Neuronal stem cell (in vitro differentiated cells): Measurements from ENCODE around the gene AMIGO2.

Source experiments
- DNase-seq: peaks from one replicate; pipeline ENCODE4 v3.0.0-alpha.2; 2013; ENCODE audit warnings: low spot score
- H2AFZ ChIP-seq: one replicate; pipeline ENCODE4 v1.6.1; 2013; ENCODE audit warnings: mild to moderate bottlenecking, low read length, inconsistent platforms
- H2AK5ac ChIP-seq: 2 replicates; pipeline ENCODE4 v1.6.1; 2013; ENCODE audit warnings: low read depth, mild to moderate bottlenecking, inconsistent platforms, low read length, moderate library complexity, mixed read lengths
- H2BK120ac ChIP-seq: 2 replicates; pipeline ENCODE4 v1.6.1; 2013; ENCODE audit warnings: low read depth, mild to moderate bottlenecking, inconsistent platforms, low read length, moderate library complexity, mixed read lengths
- H2BK12ac ChIP-seq: one replicate; pipeline ENCODE4 v1.6.1; 2013; ENCODE audit warnings: low read length, inconsistent platforms
- H2BK15ac ChIP-seq: 2 replicates; pipeline ENCODE4 v1.6.1; 2013; ENCODE audit warnings: mild to moderate bottlenecking, low read length, inconsistent platforms, mixed read lengths
- H2BK5ac ChIP-seq: one replicate; pipeline ENCODE4 v1.6.1; 2013; ENCODE audit warnings: inconsistent platforms, mild to moderate bottlenecking, low read length, moderate library complexity
- H3K14ac ChIP-seq: one replicate; pipeline ENCODE4 v1.6.1; 2013; ENCODE audit warnings: low read length, inconsistent platforms
- H3K18ac ChIP-seq: 2 replicates; pipeline ENCODE4 v1.6.1; 2013; ENCODE audit warnings: low read length, inconsistent platforms
- H3K23ac ChIP-seq: 2 replicates; pipeline ENCODE4 v1.6.1; 2013; ENCODE audit warnings: low read depth, mild to moderate bottlenecking, mixed read lengths, low read length, inconsistent platforms; ENCODE audit not compliant: poor library complexity
- H3K27ac ChIP-seq: replicated peaks from 3 replicates; pipeline ENCODE4 v1.5.1; 2013; ENCODE audit warnings: low read length, inconsistent platforms
- H3K27me3 ChIP-seq, 3 experiments: 2 replicates each; pipeline ENCODE4 v1.6.1; 2013; ENCODE audit warnings: low read length in 3 of 3, mild to moderate bottlenecking in 2 of 3, inconsistent platforms in 1 of 3, low read depth in 1 of 3, mixed read lengths in 1 of 3, moderate library complexity in 1 of 3; ENCODE audit not compliant: control insufficient read depth in 3 of 3, insufficient read depth in 3 of 3
- H3K36me3 ChIP-seq, 2 donors: replicated peaks in 1 of 2; 2 replicates each; pipeline ENCODE4 v1.6.1; 2013; ENCODE audit warnings: low read length in 2 of 2; ENCODE audit not compliant: control insufficient read depth in 2 of 2, insufficient read depth in 2 of 2
- H3K4ac ChIP-seq: 2 replicates; pipeline ENCODE4 v1.6.1; 2013; ENCODE audit warnings: inconsistent platforms, mild to moderate bottlenecking, low read length, moderate library complexity
- H3K4me1 ChIP-seq, 2 donors: 1 replicate in 1 of 2; 2 replicates in 1 of 2; pipeline ENCODE4 v1.6.1; 2013; ENCODE audit warnings: low read length in 2 of 2, low read depth in 1 of 2; ENCODE audit not compliant: control insufficient read depth in 2 of 2, insufficient read depth in 1 of 2
- H3K4me2 ChIP-seq: one replicate; pipeline ENCODE4 v1.6.1; 2013; ENCODE audit warnings: mild to moderate bottlenecking, low read length, inconsistent platforms; ENCODE audit not compliant: insufficient read depth, poor library complexity, severe bottlenecking
- H3K4me3 ChIP-seq, 2 donors: 2 replicates each; pipeline ENCODE4 v1.5.1; 2013; ENCODE audit warnings: low read length in 2 of 2, mild to moderate bottlenecking in 2 of 2, inconsistent platforms in 1 of 2, moderate library complexity in 1 of 2
- H3K79me1 ChIP-seq: one replicate; pipeline ENCODE4 v1.6.1; 2013; ENCODE audit warnings: low read depth, mild to moderate bottlenecking, inconsistent platforms, low read length, moderate library complexity
- H3K9ac ChIP-seq: one replicate; pipeline ENCODE4 v1.6.1; 2013; ENCODE audit warnings: mild to moderate bottlenecking, low read depth, low read length, inconsistent platforms; ENCODE audit not compliant: poor library complexity
- H3K9me3 ChIP-seq, 2 donors: replicated peaks in 1 of 2; 2 replicates each; pipeline versions ENCODE3 to v1.6.1; 2013; ENCODE audit warnings: low read length in 2 of 2, mild to moderate bottlenecking in 2 of 2, inconsistent platforms in 1 of 2, low read depth in 1 of 2, mixed read lengths in 1 of 2, moderate library complexity in 1 of 2; ENCODE audit not compliant: control insufficient read depth in 2 of 2, insufficient read depth in 1 of 2
- H4K8ac ChIP-seq: one replicate; pipeline ENCODE4 v1.6.1; 2013; ENCODE audit warnings: low read depth, mild to moderate bottlenecking, inconsistent platforms, low read length, moderate library complexity
- H4K91ac ChIP-seq: one replicate; pipeline ENCODE4 v1.6.1; 2013; ENCODE audit warnings: low read length, low read depth, mild to moderate bottlenecking, inconsistent platforms; ENCODE audit not compliant: poor library complexity
- WGBS, 2 donors: extraction: QIAGEN DNeasy Blood & Tissue Kit; methylation state at CpG; one replicate each; pipeline ENCODE4 v1.1.7; 2013; ENCODE audit warnings: missing lambda C conversion rate in 2 of 2, mixed read lengths in 1 of 2; ENCODE audit not compliant: insufficient read length in 2 of 2, insufficient replicate concordance in 1 of 2; ENCODE audit errors: extremely low coverage in 2 of 2; 5-methylcytosine and 5-hydroxymethylcytosine counted together

Gene AMIGO2

DNA sequence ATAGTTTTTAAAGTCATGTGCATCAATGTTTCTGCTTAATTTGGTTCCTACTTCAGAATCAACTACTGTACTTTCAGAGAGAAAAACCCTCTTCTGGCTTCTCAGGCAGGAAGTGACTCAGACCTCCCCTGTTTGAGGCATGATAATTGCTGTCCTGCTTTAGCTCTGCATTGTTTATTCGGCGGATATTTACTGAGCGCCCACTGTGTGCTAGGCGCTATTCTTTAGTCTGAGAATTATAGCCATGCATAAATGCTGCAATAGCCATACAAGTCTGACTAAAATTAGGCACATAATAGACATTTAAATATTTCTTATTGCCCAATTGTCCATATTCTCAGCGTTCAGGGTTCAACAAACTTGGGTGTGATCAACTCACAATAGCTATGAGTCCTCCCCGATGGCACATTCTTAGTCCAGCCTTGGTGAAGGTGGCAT, 6.1 kb upstream of the AMIGO2 start:
- Histone ChIP-seq H3K9me3 (no peaks in the 10 kb centered on the region), H3K4ac (no peak overlapping the region), H3K14ac (no peak overlapping the region), H3K27me3 (peaks cover 0 to 19% (median under 1%) of the 10 kb centered on the region in 3 experiments), H2BK5ac (no peak overlapping the region), H3K18ac (no peak overlapping the region), H3K4me1 (peaks cover 0 to 5% of the 10 kb centered on the region in 2 donors), H4K8ac (no peak overlapping the region), H2BK120ac (no peak overlapping the region), H2AK5ac (no peak overlapping the region), H3K79me1 (no peaks in the 10 kb centered on the region), H2AFZ (no peak overlapping the region), H3K9ac (no peak overlapping the region), H2BK12ac (no peak overlapping the region), H3K27ac (no peak overlapping the region), H3K4me3 (no peak overlapping the region), H4K91ac (no peak overlapping the region), H3K23ac (no peak overlapping the region), H2BK15ac (no peak overlapping the region), H3K36me3 (no peaks in the 10 kb centered on the region), H3K4me2 (no peak overlapping the region)
- no CpG with 5 or more reads among the region's 6 CpGs for WGBS, 2 donors
- DNase-seq = no peak

DNA sequence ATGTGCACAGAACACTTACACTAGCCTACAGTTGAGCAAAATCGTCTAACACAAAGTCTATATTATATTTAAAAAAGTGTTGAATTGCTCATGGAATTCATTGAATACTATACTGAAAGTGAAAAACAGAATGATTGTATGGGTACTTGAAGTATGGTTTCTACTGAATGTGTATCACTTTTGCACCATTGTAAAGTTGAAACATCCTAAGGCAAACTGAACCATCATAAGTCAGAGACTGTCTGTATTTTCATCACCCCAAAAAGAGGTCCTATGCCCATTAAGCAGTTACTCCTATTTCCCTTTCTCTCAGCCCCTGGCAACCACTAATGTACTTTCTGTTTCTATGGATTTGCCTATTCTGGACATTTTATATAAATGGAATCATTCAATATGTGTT, 4.4 kb upstream of the AMIGO2 start:
- Histone ChIP-seq H3K4me1 (peaks cover 0 to 6% of the 10 kb centered on the region in 2 donors), H3K14ac (no peak overlapping the region)

DNA sequence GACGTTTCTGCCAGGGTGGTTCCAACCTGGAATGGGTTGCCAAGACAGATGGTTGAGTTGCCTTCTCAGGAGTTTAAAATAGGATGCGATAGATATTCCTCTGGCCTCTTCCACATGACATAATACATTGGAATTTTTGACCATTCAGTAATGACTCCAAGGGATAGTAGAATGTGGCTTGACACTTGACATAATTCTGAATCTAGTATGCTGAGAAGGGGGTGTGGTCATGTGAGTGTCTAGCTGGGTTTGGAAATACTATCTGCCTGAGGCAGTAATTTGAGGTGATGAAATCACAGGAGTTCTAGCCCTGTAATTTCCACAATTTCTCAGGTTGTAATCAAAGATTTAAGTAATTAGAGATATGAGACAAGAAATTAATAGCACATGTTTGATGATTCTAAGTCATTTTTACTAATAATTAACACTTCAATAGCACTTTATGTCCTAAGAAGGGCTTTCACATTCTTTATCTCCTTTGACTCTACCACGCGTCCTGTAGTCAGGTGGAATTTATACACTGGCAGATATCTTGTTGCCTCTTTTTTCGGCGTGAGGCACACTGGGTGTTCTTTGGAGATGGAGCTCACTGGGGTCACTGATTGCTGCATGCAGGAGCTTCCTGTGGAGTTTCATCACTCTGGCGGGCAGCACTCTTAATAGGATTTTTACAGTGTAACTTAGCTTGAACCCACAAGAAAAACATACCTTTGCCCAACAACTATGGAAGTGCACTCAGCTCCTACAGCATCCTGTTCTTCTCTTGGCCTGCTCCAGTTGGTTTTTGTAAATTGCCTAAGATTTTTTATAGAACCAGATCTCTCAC, 3.2 kb upstream of the AMIGO2 start:
- Histone ChIP-seq H4K8ac (no peak overlapping the region), H3K23ac (no peak overlapping the region), H3K4ac (no peak overlapping the region), H2BK12ac (no peak overlapping the region), H3K4me3 (no peak overlapping the region), H3K4me2 (no peak overlapping the region), H3K14ac (no peak overlapping the region), H2BK5ac (no peak overlapping the region), H4K91ac (no peak overlapping the region), H2BK120ac (no peak overlapping the region), H3K27me3 (peaks cover 0 to 46% (median 17%) of the 10 kb centered on the region in 3 experiments), H3K9ac (no peak overlapping the region), H2AK5ac (no peak overlapping the region), H3K27ac (no peak overlapping the region), H3K9me3 (no peaks in the 10 kb centered on the region), H3K79me1 (no peaks in the 10 kb centered on the region), H3K4me1 (peaks cover 0 to 6% of the 10 kb centered on the region in 2 donors), H3K36me3 (no peaks in the 10 kb centered on the region), H2BK15ac (no peak overlapping the region), H2AFZ (no peak overlapping the region), H3K18ac (no peak overlapping the region)
- no CpG with 5 or more reads among the region's 7 CpGs for WGBS, 2 donors
- DNase-seq = no peak

More for the DNA sequence above, 4.4 kb upstream of the AMIGO2 start:
- H3K4ac ChIP-seq = no peak overlapping the region
- H3K23ac ChIP-seq = no peak overlapping the region
- no peak overlapping the region for H2BK120ac ChIP-seq
- WGBS, 2 donors = no CpG with 5 or more reads among the region's 1 CpG
- H2AFZ ChIP-seq = no peak overlapping the region
- H2BK5ac ChIP-seq = no peak overlapping the region
- H2BK15ac ChIP-seq = no peak overlapping the region
- no peak overlapping the region for H4K8ac ChIP-seq
- no peak for DNase-seq
- H3K9ac ChIP-seq = no peak overlapping the region
- H3K27ac ChIP-seq = no peak overlapping the region
- peaks cover 0 to 34% (median 7%) of the 10 kb centered on the region in 3 experiments for H3K27me3 ChIP-seq
- H2AK5ac ChIP-seq = no peak overlapping the region
- no peaks in the 10 kb centered on the region for H3K36me3 ChIP-seq
- H2BK12ac ChIP-seq = no peak overlapping the region
- H3K9me3 ChIP-seq = no peaks in the 10 kb centered on the region
- no peaks in the 10 kb centered on the region for H3K79me1 ChIP-seq
- no peak overlapping the region for H4K91ac ChIP-seq
- no peak overlapping the region for H3K18ac ChIP-seq
- H3K4me3 ChIP-seq = no peak overlapping the region
- H3K4me2 ChIP-seq = no peak overlapping the region

DNA sequence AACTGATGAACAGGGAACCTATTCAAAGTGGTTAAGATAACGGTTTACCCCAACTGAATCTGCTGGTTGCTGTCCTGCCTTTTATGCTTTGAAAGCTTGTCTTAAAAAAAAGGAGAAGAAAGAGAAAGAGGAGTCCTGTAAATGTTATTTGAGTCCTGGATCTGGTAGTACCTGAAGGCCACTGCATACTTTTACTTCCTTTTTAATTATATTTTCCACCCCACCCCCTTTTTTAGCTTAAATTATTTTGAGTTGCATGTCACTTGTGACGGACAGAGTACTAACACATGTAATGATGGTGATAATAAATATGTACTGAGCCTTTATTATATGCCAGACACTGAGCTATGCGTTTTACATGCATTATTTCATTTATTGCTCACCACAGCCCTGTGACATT, 2.5 kb upstream of the AMIGO2 start:
- H3K27ac ChIP-seq = no peak overlapping the region
- H3K14ac ChIP-seq = no peak overlapping the region
- H4K91ac ChIP-seq = no peak overlapping the region
- no peak overlapping the region for H2BK120ac ChIP-seq
- H3K4me2 ChIP-seq = no peak overlapping the region
- H3K36me3 ChIP-seq = no peaks in the 10 kb centered on the region
- H2BK15ac ChIP-seq = no peak overlapping the region
- H3K27me3 ChIP-seq = peaks cover 0 to 53% (median 19%) of the 10 kb centered on the region in 3 experiments
- no peak overlapping the region for H4K8ac ChIP-seq
- H3K4ac ChIP-seq = no peak overlapping the region
- no peak overlapping the region for H2BK5ac ChIP-seq
- no peak overlapping the region for H3K9ac ChIP-seq
- no peak overlapping the region for H2BK12ac ChIP-seq
- H3K4me1 ChIP-seq = peaks cover 0 to 5% of the 10 kb centered on the region in 2 donors
- DNase-seq = no peak
- H2AFZ ChIP-seq = no peak overlapping the region
- H3K9me3 ChIP-seq = no peaks in the 10 kb centered on the region
- H3K79me1 ChIP-seq = no peaks in the 10 kb centered on the region
- no peak overlapping the region for H3K23ac ChIP-seq
- WGBS, 2 donors = no CpG with 5 or more reads among the region's 3 CpGs
- no peak overlapping the region for H3K4me3 ChIP-seq
- no peak overlapping the region for H2AK5ac ChIP-seq
- no peak overlapping the region for H3K18ac ChIP-seq
